ENCODE data around the gene OGDHL.
"Not testable (repeated sequence)": the region's sequence is repeated elsewhere in the genome, so short reads cannot be mapped to it uniquely, and the experiment has no call there.

The OGDHL gene

GRCh38 chr10:49756031-49756430, 6.1 kb downstream of the OGDHL start:
- Histone ChIP-seq H3K9ac (ENCODE audit: low read depth, low read length) (no peak overlapping the region), H3K4me3 (ENCODE audit: low read length) (no peak overlapping the region), H3K4me1 (ENCODE audit: control insufficient read depth, insufficient read depth, low read length) (no peaks in the 10 kb centered on the region), H3K4me2 (ENCODE audit: low read length) (no peak overlapping the region), H3K36me3 (ENCODE audit: insufficient read depth, low read length) (no peaks in the 10 kb centered on the region), H3K9me3 (replicated peaks; ENCODE audit: low read length) (no peaks in the 10 kb centered on the region), H3K27me3 (ENCODE audit: control insufficient read depth, insufficient read depth, low read length) (peaks cover 50% of the 10 kb centered on the region)

- not testable (repeated sequence) for H3K4me2 ChIP-seq (ENCODE audit: low read length); H3K4me3 ChIP-seq (ENCODE audit: low read length); H3K4me1 ChIP-seq (ENCODE audit: control insufficient read depth, insufficient read depth, low read length); H3K9me3 ChIP-seq (replicated peaks; ENCODE audit: low read length); H3K9ac ChIP-seq (ENCODE audit: low read depth, low read length); H3K36me3 ChIP-seq (ENCODE audit: insufficient read depth, low read length)
- peaks cover 41% of the 10 kb centered on the region for H3K27me3 ChIP-seq (ENCODE audit: control insufficient read depth, insufficient read depth, low read length)
These were observed 7.2 kb downstream of the OGDHL start for GRCh38 chr10:49754951-49755350.

- H3K27me3 ChIP-seq (ENCODE audit: control insufficient read depth, insufficient read depth, low read length), result peaks cover 24% of the 10 kb centered on the region
- H3K4me3 ChIP-seq (ENCODE audit: low read length), result no peak overlapping the region
- no peaks in the 10 kb centered on the region for H3K9me3 ChIP-seq (replicated peaks; ENCODE audit: low read length)
- H3K4me2 ChIP-seq (ENCODE audit: low read length), result no peak overlapping the region
- no peaks in the 10 kb centered on the region for H3K4me1 ChIP-seq (ENCODE audit: control insufficient read depth, insufficient read depth, low read length)
- H3K9ac ChIP-seq (ENCODE audit: low read depth, low read length), result no peak overlapping the region
- H3K36me3 ChIP-seq (ENCODE audit: insufficient read depth, low read length), result no peaks in the 10 kb centered on the region
These were observed 9.5 kb downstream of the OGDHL start for GRCh38 chr10:49752584-49752983.

- Histone ChIP-seq H3K4me3 (ENCODE audit: low read length) (no peak overlapping the region), H3K27me3 (ENCODE audit: control insufficient read depth, insufficient read depth, low read length) (peaks cover 21% of the 10 kb centered on the region), H3K9ac (ENCODE audit: low read depth, low read length) (no peak overlapping the region), H3K36me3 (ENCODE audit: insufficient read depth, low read length) (no peaks in the 10 kb centered on the region), H3K4me1 (ENCODE audit: control insufficient read depth, insufficient read depth, low read length) (no peaks in the 10 kb centered on the region), H3K9me3 (replicated peaks; ENCODE audit: low read length) (no peaks in the 10 kb centered on the region), H3K4me2 (ENCODE audit: low read length) (no peak overlapping the region)
These were observed 10.2 kb downstream of the OGDHL start for GRCh38 chr10:49751636-49752510.

- Histone ChIP-seq H3K4me2 (ENCODE audit: low read length) (no peak overlapping the region), H3K9ac (ENCODE audit: low read depth, low read length) (no peak overlapping the region), H3K4me1 (ENCODE audit: control insufficient read depth, insufficient read depth, low read length) (no peaks in the 10 kb centered on the region), H3K27me3 (ENCODE audit: control insufficient read depth, insufficient read depth, low read length) (peaks cover 17% of the 10 kb centered on the region), H3K4me3 (ENCODE audit: low read length) (no peak overlapping the region), H3K36me3 (ENCODE audit: insufficient read depth, low read length) (no peaks in the 10 kb centered on the region), H3K9me3 (replicated peaks; ENCODE audit: low read length) (no peaks in the 10 kb centered on the region)
These were observed 10.9 kb downstream of the OGDHL start for GRCh38 chr10:49751216-49751615.

GRCh38 chr10:49750546-49750945, 11.6 kb downstream of the OGDHL start:
- no peaks in the 10 kb centered on the region for H3K9me3 ChIP-seq (replicated peaks; ENCODE audit: low read length)
- H3K4me1 ChIP-seq (ENCODE audit: control insufficient read depth, insufficient read depth, low read length), result no peaks in the 10 kb centered on the region
- no peaks in the 10 kb centered on the region for H3K36me3 ChIP-seq (ENCODE audit: insufficient read depth, low read length)
- H3K27me3 ChIP-seq (ENCODE audit: control insufficient read depth, insufficient read depth, low read length), result peaks cover 10% of the 10 kb centered on the region
- no peak overlapping the region for H3K4me3 ChIP-seq (ENCODE audit: low read length)
- no peak overlapping the region for H3K9ac ChIP-seq (ENCODE audit: low read depth, low read length)
- no peak overlapping the region for H3K4me2 ChIP-seq (ENCODE audit: low read length)

- Histone ChIP-seq H3K4me1 (ENCODE audit: control insufficient read depth, insufficient read depth, low read length) (no peaks in the 10 kb centered on the region), H3K27me3 (ENCODE audit: control insufficient read depth, insufficient read depth, low read length) (peaks cover 6% of the 10 kb centered on the region), H3K4me2 (ENCODE audit: low read length) (no peak overlapping the region), H3K4me3 (ENCODE audit: low read length) (no peak overlapping the region), H3K36me3 (ENCODE audit: insufficient read depth, low read length) (no peaks in the 10 kb centered on the region), H3K9ac (ENCODE audit: low read depth, low read length) (no peak overlapping the region), H3K9me3 (replicated peaks; ENCODE audit: low read length) (no peaks in the 10 kb centered on the region)
These were observed 12.3 kb downstream of the OGDHL start for GRCh38 chr10:49749556-49750491.

GRCh38 chr10:49749144-49749543, 13.0 kb downstream of the OGDHL start:
- no peak overlapping the region for H3K4me2 ChIP-seq (ENCODE audit: low read length)
- no peak overlapping the region for H3K4me3 ChIP-seq (ENCODE audit: low read length)
- no peaks in the 10 kb centered on the region for H3K9me3 ChIP-seq (replicated peaks; ENCODE audit: low read length)
- peaks cover 3% of the 10 kb centered on the region for H3K27me3 ChIP-seq (ENCODE audit: control insufficient read depth, insufficient read depth, low read length)
- H3K4me1 ChIP-seq (ENCODE audit: control insufficient read depth, insufficient read depth, low read length), result no peaks in the 10 kb centered on the region
- no peak overlapping the region for H3K9ac ChIP-seq (ENCODE audit: low read depth, low read length)
- H3K36me3 ChIP-seq (ENCODE audit: insufficient read depth, low read length), result no peaks in the 10 kb centered on the region

GRCh38 chr10:49748006-49748405, 14.1 kb downstream of the OGDHL start:
- Histone ChIP-seq H3K36me3 (ENCODE audit: insufficient read depth, low read length) (no peaks in the 10 kb centered on the region), H3K4me3 (ENCODE audit: low read length) (no peak overlapping the region), H3K27me3 (ENCODE audit: control insufficient read depth, insufficient read depth, low read length) (peaks cover 3% of the 10 kb centered on the region), H3K9me3 (replicated peaks; ENCODE audit: low read length) (no peaks in the 10 kb centered on the region), H3K4me1 (ENCODE audit: control insufficient read depth, insufficient read depth, low read length) (no peaks in the 10 kb centered on the region), H3K4me2 (ENCODE audit: low read length) (no peak overlapping the region), H3K9ac (ENCODE audit: low read depth, low read length) (no peak overlapping the region)

GRCh38 chr10:49747303-49747646, 14.8 kb downstream of the OGDHL start:
- peaks cover 3% of the 10 kb centered on the region for H3K27me3 ChIP-seq (ENCODE audit: control insufficient read depth, insufficient read depth, low read length)

GRCh38 chr10:49746626-49747302, 15.4 kb downstream of the OGDHL start:
- Histone ChIP-seq H3K27me3 (ENCODE audit: control insufficient read depth, insufficient read depth, low read length) (peaks cover 3% of the 10 kb centered on the region), H3K4me1 (ENCODE audit: control insufficient read depth, insufficient read depth, low read length) (no peaks in the 10 kb centered on the region), H3K36me3 (ENCODE audit: insufficient read depth, low read length) (no peaks in the 10 kb centered on the region), H3K9me3 (replicated peaks; ENCODE audit: low read length) (no peaks in the 10 kb centered on the region), H3K4me2 (ENCODE audit: low read length) (no peak overlapping the region), H3K4me3 (ENCODE audit: low read length) (no peak overlapping the region), H3K9ac (ENCODE audit: low read depth, low read length) (no peak overlapping the region)

More at GRCh38 chr10:49747303-49747646, 14.8 kb downstream of the OGDHL start:
- Histone ChIP-seq H3K4me2 (ENCODE audit: low read length) (no peak overlapping the region), H3K4me3 (ENCODE audit: low read length) (no peak overlapping the region), H3K4me1 (ENCODE audit: control insufficient read depth, insufficient read depth, low read length) (no peaks in the 10 kb centered on the region), H3K9ac (ENCODE audit: low read depth, low read length) (no peak overlapping the region), H3K9me3 (replicated peaks; ENCODE audit: low read length) (no peaks in the 10 kb centered on the region), H3K36me3 (ENCODE audit: insufficient read depth, low read length) (no peaks in the 10 kb centered on the region)
